K562 (cell line): Measurements from ENCODE around the gene BARHL2. TPM values are rescaled to one million over a fixed set of nuclear protein-coding genes. Genes with fewer than 3 reads are reported as not detected.
A peak's percentile ranks its signal among the peaks of the same experiment; 100 is the strongest.

Experiments
- CHAMP1 ChIP-seq: fragments of 450-650 bp; IDR thresholded peaks from 2 replicates; pipeline ENCODE4 v1.6.1; 2016; ENCODE audit warnings: mild to moderate bottlenecking
- CREM ChIP-seq: IDR thresholded peaks from 2 replicates; pipeline ENCODE4 v1.6.1; 2014; ENCODE audit warnings: antibody characterized with exemption, low read depth
- E2F4 ChIP-seq: sonication (generic); formaldehyde crosslinking; IDR thresholded peaks from 2 replicates; pipeline ENCODE4 v1.8.0; 2022; ENCODE audit warnings: mild to moderate bottlenecking, low read depth, missing genetic modification reagents
- GABPA ChIP-seq: fragments of 200-800 bp; sonication (Bioruptor generic); conservative IDR thresholded peaks from 2 replicates; pipeline ENCODE4 v1.6.1; 2016; ENCODE audit warnings: low read depth, missing genetic modification characterization, missing compliant biosample characterization
- KLF6 ChIP-seq: fragments of 250-450 bp; sonication (Bioruptor Pico); IDR thresholded peaks from 2 replicates; pipeline ENCODE4 v1.4.0; 2020; ENCODE audit warnings: mild to moderate bottlenecking, moderate library complexity, borderline replicate concordance
- MAZ ChIP-seq, 2 experiments: fragments of 450-650 bp in 1 of 2; sonication (generic) in 1 of 2; formaldehyde crosslinking; IDR thresholded peaks in 1 of 2; conservative IDR thresholded peaks in 1 of 2; 2 replicates each; pipeline versions ENCODE4 v1.4.0 to v1.5.0; 2020; ENCODE audit warnings: mild to moderate bottlenecking in 1 of 2, missing genetic modification reagents in 1 of 2
- NCOA1 ChIP-seq: fragments of 450-650 bp; IDR thresholded peaks from 2 replicates; pipeline ENCODE4 v1.6.1; 2016; ENCODE audit warnings: low read depth
- PTBP1 ChIP-seq: fragments of 200-400 bp; formaldehyde crosslinking; IDR thresholded peaks from 2 replicates; pipeline ENCODE4 v1.6.1; 2017; ENCODE audit warnings: low read depth, low read length
- RB1 ChIP-seq: fragments of 450-650 bp; IDR thresholded peaks from 2 replicates; pipeline ENCODE4 v1.6.1; 2017; ENCODE audit warnings: low read depth, mild to moderate bottlenecking
- RNF2 ChIP-seq: sonication (generic); IDR thresholded peaks from 2 replicates; pipeline ENCODE4 v1.6.1; 2016
- SP2 ChIP-seq: IDR thresholded peaks from 2 replicates; pipeline ENCODE4 v1.6.1; 2011; ENCODE audit warnings: mild to moderate bottlenecking, low read depth, low read length, moderate library complexity; ENCODE audit not compliant: poor library complexity, severe bottlenecking; ENCODE audit errors: extremely low read depth
- TEAD4 ChIP-seq, 2 experiments: sonication (generic) in 1 of 2; formaldehyde crosslinking in 1 of 2; IDR thresholded peaks; 2 replicates each; pipeline versions ENCODE4 v1.6.1 to v1.8.0; 2012 to 2022; ENCODE audit warnings: borderline replicate concordance in 1 of 2, inconsistent platforms in 1 of 2, low read length in 1 of 2, mild to moderate bottlenecking in 1 of 2, missing genetic modification reagents in 1 of 2
- ZFP30 ChIP-seq: fragments of 250-450 bp; sonication (Bioruptor Pico); IDR thresholded peaks from 2 replicates; pipeline ENCODE4 v1.8.0; 2022; ENCODE audit warnings: moderate library complexity, mild to moderate bottlenecking, inconsistent platforms, borderline replicate concordance
- ZNF408 ChIP-seq: fragments of 250-450 bp; sonication (Bioruptor Pico); IDR thresholded peaks from 2 replicates; pipeline ENCODE4 v1.4.0; 2020; ENCODE audit warnings: low read depth, mild to moderate bottlenecking, moderate library complexity
- ZNF444 ChIP-seq: fragments of 250-450 bp; sonication (Bioruptor Pico); IDR thresholded peaks from 2 replicates; pipeline ENCODE4 v1.4.0; 2020; ENCODE audit warnings: mild to moderate bottlenecking, moderate library complexity
- polyA plus RNA-seq, 8 experiments: library from polyadenylated mRNA; depleted of rRNA in 4 of 8; stranded (reverse) in 5 of 8; unstranded in 3 of 8; fragments of >200 nt; fragmentation: Nextera tagmentation in 2 of 8; fragmentation: Illumina TruSeq in 1 of 8; extraction: Ambion mirVana in 2 of 8; extraction: Trizol in 1 of 8; gene quantifications; 2 replicates each; pipeline versions ENCODE4 v1.2.1 to v1.2.3, GENCODE V29; 2011 to 2014; ENCODE audit warnings: inconsistent platforms in 1 of 8, missing spikeins in 1 of 8
- total RNA-seq, 7 experiments: library from RNA; depleted of rRNA in 6 of 7; stranded (reverse); fragments of >200 nt in 6 of 7; fragmentation: Illumina TruSeq in 2 of 7; extraction: Trizol in 2 of 7; gene quantifications; 2 replicates each; pipeline versions ENCODE4 v1.2.1 to v1.2.3, GENCODE V29; 2011 to 2021; ENCODE audit warnings: low replicate concordance in 1 of 7
- TF ChIP-seq, protein P1 (sequence below), 3 experiments: fragments of 200-800 bp in 1 of 3; sonication (Bioruptor generic) in 1 of 3; sonication (generic) in 1 of 3; formaldehyde crosslinking in 1 of 3; IDR thresholded peaks; 2 replicates each; pipeline versions ENCODE4 v1.6.1 to v1.8.0; 2016 to 2022; ENCODE audit warnings: mild to moderate bottlenecking in 2 of 3, missing compliant biosample characterization in 2 of 3, missing genetic modification characterization in 2 of 3, missing genetic modification reagents in 1 of 3
- TF ChIP-seq, protein P2 (sequence below), 2 experiments: fragments of 450-650 bp; conservative IDR thresholded peaks; 2 replicates each; pipeline ENCODE4 v1.6.1; 2017; ENCODE audit warnings: mild to moderate bottlenecking in 2 of 2, moderate library complexity in 2 of 2
- TF ChIP-seq, protein P3 (sequence below): fragments of 450-650 bp; IDR thresholded peaks from 2 replicates; pipeline ENCODE4 v1.6.1; 2016; ENCODE audit warnings: missing biosample characterization, missing genetic modification characterization

The BARHL2 gene
- total and polyA plus RNA-seq, 9 of the 15 experiments (the other 6 are each of a cell fraction or from before 2014, with no cell fraction given): 0.06 to 0.11 (median 0.09) TPM; not detected in 6

GRCh38 chr1:90721210-90722194 is 4.4 kb upstream of the BARHL2 start (continued):
- TF ChIP-seq TEAD4 (IDR thresholded peaks at IDR 0.05; ENCODE audit: low read length) (peak; percentile 8; the same call in 1 of the 2 replicates), TEAD4 (CRISPR knock-in tag; IDR thresholded peaks at IDR 0.05; ENCODE audit: borderline replicate concordance) (no peak), NCOA1 (no peak), CREM (0 out of 2 replicates have a peak, but pooled peaks have one; percentile 20), ZFP30 (CRISPR knock-in tag) (no peak), ZNF444 (CRISPR knock-in tag) (no peak), E2F4 (CRISPR knock-in tag) (no peak), GABPA (tag) (no peak), PTBP1 (no peak), RNF2 (no peak), KLF6 (CRISPR knock-in tag) (no peak), SP2 (no peak), MAZ (CRISPR knock-in tag; conservative IDR thresholded peaks at IDR 0.05 in 1 of 2, IDR thresholded peaks at IDR 0.05 in 1 of 2) (peak in 1 of 2 experiments; percentile 65; a peak in 2 of 4 replicates), ZNF408 (no peak), CHAMP1 (0 out of 2 replicates have a peak, but pooled peaks have one; percentile 17), RB1 (peak; percentile 56)
- TF ChIP-seq, protein P1, sequence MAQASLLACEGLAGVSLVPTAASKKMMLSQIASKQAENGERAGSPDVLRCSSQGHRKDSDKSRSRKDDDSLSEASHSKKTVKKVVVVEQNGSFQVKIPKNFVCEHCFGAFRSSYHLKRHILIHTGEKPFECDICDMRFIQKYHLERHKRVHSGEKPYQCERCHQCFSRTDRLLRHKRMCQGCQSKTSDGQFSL (CRISPR knock-in tag; IDR thresholded peaks at IDR 0.05): no peak
- TF ChIP-seq, protein P1 (tag; IDR thresholded peaks at IDR 0.05): no peak
- TF ChIP-seq, protein P2, sequence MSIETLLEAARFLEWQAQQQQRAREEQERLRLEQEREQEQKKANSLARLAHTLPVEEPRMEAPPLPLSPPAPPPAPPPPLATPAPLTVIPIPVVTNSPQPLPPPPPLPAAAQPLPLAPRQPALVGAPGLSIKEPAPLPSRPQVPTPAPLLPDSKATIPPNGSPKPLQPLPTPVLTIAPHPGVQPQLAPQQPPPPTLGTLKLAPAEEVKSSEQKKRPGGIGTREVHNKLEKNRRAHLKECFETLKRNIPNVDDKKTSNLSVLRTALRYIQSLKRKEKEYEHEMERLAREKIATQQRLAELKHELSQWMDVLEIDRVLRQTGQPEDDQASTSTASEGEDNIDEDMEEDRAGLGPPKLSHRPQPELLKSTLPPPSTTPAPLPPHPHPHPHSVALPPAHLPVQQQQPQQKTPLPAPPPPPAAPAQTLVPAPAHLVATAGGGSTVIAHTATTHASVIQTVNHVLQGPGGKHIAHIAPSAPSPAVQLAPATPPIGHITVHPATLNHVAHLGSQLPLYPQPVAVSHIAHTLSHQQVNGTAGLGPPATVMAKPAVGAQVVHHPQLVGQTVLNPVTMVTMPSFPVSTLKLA (conservative IDR thresholded peaks at IDR 0.05): peak in 1 of 2 experiments; percentile 40; a peak in 1 of 4 replicates
- TF ChIP-seq, protein P3, sequence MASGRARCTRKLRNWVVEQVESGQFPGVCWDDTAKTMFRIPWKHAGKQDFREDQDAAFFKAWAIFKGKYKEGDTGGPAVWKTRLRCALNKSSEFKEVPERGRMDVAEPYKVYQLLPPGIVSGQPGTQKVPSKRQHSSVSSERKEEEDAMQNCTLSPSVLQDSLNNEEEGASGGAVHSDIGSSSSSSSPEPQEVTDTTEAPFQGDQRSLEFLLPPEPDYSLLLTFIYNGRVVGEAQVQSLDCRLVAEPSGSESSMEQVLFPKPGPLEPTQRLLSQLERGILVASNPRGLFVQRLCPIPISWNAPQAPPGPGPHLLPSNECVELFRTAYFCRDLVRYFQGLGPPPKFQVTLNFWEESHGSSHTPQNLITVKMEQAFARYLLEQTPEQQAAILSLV: no peak
